Stimulated activated CD4-positive, alpha-beta T cell treated with anti-CD3 and anti-CD28 coated beads, Interleukin-1b, Interleukin-23, amount 100 ng/mL, for 1 hour (primary cell): ENCODE data around the gene SCG2.

Experiments used
- DNase-seq, 2 donors: peaks; one replicate each; pipeline ENCODE4 v3.0.0-alpha.2; 2020; ENCODE audit warnings: low read depth in 2 of 2

Gene SCG2

DNA sequence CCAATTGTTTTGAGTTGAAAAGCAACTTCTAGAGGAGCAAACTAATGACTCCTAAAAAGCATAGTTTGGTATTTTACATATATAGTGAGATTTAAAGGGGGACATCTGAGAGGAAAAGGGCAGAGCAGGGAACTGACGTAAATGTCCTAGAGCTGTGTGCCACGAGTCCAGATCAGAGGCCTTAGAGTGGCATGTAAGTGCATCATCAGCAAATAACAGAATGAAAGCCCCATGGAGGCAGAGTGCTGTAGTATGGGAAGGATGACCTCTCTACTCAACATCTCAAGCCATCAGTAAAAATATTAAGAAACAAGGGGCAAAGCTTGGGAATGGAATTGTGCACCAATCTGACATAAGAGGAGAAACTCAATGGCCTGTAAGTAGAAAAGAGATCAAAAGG, 31.4 kb downstream of the SCG2 start:
- no peak for DNase-seq

DNA sequence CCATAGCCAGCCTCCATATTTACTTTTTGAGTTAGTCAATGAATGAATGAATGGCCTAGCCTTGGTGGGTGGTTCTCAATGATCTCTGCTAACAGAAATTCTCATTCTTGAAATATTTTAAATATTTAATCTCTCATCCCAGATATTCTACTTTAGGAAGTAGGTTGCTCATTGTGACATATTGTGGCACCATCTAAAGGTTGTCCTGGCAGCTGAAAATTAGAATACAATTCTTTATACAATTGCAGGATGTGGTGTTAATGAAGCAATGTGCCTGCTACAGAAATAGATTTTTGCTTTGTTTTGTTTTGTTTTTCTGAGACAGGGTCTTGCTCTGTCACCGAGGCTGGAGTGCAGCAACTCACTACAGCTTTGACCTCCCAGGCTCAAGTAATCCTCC, 35.8 kb downstream of the SCG2 start:
- no peak for DNase-seq

DNA sequence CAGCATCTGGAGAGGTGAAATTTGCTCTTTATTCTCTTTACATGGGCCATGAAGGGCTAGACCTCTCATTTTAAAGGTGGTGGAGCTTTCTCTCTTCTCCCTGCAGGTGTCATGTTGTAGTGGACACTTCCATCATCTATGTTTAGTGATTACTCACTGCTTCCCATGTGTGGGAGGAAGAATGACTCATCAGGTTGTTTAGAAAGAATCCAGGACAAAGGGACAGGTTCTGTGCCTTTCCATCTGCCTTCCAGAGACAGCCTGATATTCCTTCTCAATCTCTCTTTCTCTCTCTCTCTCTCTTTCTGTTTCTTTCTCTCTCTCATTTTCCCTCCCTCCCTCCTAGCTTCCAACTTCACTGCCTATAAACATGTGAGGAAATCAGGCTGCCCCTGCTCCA, 38.7 kb downstream of the SCG2 start:
- no peak for DNase-seq

DNA sequence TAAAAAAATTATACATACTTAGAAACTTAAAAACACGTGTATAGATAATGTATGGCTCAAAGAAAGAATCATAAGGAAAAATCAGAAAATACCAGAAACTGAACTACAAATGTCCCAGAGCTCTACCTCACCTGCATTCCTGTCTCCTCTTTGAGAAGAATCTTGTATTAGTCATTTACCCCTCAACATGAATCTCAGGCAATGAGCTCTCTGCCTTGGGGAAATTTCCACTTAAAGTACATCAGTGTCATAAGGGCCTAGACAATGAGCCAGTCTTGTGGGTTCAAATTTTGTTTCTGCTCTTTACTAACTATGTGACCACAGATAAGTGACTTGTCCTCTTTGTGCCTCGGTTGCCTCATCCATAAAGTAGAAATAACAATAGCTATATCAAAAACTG, 40.1 kb downstream of the SCG2 start:
- DNase-seq, result no peak

DNA sequence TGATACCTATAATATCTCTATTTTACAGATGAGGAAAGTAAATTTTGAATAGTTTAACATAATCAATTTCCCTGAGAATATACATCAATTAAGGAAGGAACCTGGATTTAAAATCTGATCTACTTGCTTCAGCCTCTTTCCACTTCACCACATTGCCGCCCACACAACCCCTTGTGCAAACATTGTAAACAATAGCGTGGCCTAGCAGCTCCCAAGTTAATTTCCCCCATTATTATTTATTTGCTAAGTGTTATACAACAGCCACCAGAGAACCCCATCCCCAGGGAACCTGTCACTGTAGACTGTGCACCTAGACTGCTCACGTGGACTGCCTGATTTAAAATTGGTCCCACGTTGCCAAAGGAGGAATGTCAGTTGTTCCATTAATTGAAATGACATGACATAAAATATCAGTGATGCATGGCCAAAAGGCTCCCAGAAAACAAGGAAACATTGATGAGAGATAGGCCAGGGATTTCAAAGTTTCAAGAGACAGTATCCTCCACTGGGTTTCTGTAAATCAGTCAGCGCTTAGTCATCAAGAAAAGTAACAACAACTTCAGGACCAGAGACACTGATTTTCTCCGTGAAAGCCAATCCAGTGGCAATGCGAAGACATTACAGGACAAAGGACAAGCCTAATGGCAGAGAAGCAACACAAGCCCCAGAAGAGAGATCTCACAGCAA, 41.3 kb downstream of the SCG2 start:
- no peak for DNase-seq

DNA sequence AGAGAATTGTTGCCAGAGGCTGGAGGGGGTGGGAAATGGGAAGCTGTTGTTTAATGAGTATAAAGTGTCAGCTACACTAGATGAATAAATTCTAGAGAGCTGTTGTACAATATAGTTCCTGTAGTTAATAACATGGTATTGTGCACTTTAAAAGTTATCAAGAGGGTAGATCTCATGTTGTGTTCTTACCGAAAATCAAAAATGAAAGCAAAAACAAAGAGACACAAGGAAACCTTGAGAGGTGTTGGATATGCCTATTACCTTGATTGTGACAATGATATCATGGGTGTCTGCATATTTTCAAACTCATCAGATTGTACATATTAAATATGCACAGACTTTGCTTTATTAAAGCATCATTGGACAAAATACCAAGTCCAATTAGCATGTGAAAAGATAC, 43.2 kb downstream of the SCG2 start:
- DNase-seq, result no peak

DNA sequence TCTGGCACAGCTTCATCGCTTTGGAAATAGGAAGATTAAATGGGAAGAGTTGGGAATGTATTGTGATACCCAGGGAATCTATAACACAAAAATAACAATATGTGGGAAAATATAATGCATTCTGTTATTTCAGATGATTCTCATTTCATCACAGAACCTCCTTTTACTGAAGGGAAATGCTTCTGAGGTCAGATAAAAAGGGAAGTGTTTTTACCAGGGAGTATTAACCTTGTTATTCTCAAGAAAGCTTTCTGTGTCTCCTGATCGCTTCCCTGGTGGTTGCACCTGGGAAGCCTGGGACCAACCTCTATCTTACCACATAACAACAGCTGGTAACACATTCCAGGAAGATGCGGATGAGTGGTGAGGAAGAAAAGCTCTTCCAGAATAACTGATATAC, 47.2 kb downstream of the SCG2 start:
- DNase-seq, result no peak

DNA sequence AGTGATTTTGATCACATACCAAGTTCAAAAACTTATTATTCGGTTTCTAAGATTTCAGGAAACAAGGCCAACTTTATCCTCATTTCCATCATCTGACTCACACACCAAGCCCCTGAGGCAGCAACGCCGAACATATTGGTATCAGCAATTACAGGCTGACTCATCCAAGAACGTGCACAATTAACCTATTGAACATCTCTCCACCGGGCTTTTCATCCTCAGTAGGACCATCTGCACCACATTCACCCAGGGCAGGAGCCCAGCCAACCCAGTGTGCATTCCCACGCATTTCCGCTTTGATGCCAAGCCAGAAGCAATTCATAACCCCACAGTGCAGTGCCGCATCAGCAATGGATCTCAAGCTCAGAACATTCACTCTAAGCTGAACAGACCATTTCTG, 52.9 kb downstream of the SCG2 start:
- no peak for DNase-seq

DNA sequence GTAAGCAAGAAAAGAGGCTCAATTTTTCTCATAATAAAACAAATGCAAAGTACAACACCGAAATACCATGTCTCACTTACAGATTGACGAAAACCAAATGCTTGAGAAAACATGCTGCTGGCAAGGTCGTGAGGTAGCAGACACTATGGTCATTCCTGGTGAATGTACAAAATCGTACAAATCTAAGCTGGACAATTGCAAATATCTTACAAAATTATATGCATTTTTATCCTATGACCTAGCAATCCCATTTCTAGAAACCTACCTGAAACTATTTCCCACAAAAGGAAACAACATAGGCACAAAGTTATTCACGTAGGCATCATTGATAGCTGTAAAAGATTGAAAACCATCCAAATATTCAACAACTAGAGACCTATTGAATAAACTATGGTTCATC, 54.0 kb downstream of the SCG2 start:
- DNase-seq, result no peak
